NOMO-1 (cell line): Measurements from ENCODE around the gene CEP192.
"Not testable (repeated sequence)": the region's sequence is repeated elsewhere in the genome, so short reads cannot be mapped to it uniquely, and the experiment has no call there.

Experiments
- DNase-seq, 2 experiments: peaks; one replicate each; lab custom pipeline; 2025; ENCODE audit not compliant: unreplicated experiment in 2 of 2; lab: John Stamatoyannopoulos, UW

Gene CEP192

DNA sequence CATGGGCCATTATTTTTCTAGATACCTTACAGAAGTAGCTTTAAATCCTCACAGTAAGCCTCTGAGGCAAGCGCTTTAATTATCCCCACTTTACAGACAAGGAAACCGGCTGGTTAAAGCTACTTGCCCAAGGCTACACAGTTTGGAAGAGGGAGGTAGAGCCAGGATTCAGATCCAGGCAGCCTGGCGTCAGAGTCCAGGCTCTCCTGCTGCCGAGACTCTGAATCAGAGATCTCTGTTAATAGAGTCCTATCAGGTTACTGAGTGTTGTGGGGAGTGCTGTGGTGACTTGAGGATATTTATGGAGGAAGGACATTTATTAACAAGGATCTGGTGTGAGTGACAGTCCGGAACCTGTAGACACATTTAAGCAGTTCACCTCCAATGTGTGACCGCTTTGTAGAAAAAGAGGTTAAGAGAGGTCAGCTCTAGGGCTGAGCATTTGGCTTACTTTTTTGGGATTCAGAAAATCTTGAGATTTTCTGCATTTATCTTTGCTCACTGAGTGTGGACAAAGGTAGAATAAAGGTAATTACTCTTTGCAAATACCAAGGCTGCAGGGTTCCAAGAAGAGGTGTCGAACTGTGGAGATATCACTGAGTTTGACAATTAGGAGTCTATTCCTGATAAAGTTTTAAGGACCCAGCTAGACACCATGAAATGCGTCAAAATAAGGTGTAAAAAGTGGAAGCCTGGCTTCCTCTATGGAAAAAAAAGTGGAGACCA lies 1.6 kb upstream of the CEP192 start:
- no peak for DNase-seq

DNA sequence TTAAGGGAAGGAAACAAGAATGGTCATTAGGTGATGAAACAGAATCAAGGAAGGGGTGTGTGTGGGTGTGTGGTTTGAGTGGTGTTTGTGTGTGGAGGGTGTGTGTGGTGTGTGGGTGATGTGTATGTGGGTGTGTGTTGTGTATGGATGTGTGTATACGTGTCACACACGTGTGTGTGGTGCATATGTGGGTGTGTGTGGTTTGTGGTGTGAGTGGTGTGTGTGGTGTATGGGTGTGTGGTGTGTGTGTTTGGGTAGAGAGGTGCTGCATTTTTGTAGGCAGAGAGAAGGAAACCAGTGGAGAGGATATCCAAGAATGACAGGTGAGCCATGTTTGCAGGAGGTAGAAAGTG lies 1.1 kb upstream of the CEP192 start:
- peak; percentile 9 to 10 for DNase-seq

GRCh38 chr18:12990641-12990966 lies 558 bp upstream of the CEP192 start:
- peak in 1 of 2 experiments; percentile 49 for DNase-seq

GRCh38 chr18:12991821-12992179 lies 638 bp downstream of the CEP192 start:
- peak in 1 of 2 experiments; percentile 39 for DNase-seq

DNA sequence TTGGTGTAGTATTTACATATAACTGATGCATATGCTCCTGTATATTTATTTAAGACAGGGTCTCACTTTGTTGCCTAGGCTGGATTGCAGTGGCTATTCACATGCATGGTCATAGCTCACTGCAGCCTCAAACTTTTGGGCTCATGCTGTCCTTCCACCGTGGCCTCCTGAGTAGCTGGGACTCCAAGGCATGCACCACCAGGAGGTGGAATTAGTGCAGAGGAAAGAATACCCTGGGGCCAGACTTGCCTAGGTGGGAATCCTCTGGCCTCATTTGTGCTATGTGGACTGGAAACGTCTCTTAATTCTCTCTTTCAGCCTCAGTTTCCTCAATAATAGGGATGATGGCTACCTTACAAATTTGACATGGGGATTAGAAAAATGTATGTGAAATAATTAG lies 2.3 kb downstream of the CEP192 start:
- no peak for DNase-seq

GRCh38 chr18:12995424-12995823 lies 4.3 kb downstream of the CEP192 start:
- DNase-seq: no peak

- no peak for DNase-seq
Measured at GRCh38 chr18:12995952-12996477, 4.9 kb downstream of the CEP192 start.

DNA sequence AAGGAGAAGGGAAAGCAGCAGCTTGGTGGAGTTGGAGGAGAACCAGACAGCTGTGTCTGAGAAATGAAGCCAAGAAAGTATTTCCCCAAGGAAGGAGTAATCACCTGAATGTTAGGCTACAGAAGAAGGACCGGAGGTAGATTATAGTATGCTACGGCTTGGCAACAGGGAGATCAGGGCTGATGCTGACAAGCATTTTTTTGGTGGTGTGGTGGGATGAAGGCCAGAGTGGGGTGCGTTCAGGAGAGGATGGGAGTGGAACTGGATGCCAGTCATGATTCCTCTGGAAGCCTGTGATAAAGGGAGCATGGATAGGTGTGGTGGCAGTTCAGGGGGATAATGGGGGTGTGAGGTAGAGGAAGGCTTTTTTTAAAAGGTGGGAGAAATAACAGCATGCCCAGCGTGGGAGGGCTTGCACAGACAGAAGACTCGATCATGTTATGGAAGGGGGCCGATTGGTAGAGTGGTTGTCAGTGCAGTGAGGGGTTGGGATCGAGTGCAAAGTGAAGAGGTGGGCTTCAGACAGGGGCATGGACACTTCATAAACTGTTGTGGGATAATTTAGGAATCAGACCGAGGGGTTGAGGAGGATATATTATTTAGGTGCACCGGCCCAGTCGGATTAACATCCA lies 5.6 kb downstream of the CEP192 start:
- DNase-seq: no peak

- not testable (repeated sequence) for DNase-seq
Measured at GRCh38 chr18:12997330-12997729, 6.2 kb downstream of the CEP192 start.

DNA sequence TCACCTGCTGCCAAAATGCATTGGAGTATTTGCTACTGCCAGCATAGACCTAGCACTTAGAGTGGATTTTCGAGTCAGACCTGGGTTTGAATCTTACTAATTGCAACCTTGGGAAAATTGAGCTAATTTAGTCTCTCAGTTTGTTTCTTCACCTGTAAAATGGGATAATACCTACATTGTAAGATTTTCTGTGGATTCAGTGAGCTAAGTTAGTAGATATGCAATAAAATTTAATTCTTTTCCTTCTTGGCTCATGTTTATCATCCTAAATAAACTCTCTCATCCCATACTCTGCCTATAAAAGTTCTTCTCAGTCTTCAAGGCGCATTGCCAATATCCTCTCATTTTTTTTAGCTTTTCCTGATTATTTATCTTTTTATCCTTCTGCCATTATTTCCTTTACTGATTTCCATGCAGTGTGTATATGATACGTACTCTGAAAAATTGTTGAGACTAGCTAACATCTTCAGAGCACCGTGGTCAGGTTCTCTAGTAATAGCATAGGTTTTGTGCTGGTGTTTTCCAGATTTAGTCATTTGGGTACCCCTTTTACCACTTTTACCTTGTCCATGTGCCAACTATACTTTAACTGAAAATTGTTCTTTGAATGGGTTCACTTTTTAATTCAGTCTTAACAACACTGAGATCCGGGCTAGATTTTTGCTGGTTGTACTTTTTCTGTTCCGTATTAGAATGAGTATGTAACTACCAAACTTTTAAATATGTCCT lies 7.3 kb downstream of the CEP192 start:
- DNase-seq: no peak

DNA sequence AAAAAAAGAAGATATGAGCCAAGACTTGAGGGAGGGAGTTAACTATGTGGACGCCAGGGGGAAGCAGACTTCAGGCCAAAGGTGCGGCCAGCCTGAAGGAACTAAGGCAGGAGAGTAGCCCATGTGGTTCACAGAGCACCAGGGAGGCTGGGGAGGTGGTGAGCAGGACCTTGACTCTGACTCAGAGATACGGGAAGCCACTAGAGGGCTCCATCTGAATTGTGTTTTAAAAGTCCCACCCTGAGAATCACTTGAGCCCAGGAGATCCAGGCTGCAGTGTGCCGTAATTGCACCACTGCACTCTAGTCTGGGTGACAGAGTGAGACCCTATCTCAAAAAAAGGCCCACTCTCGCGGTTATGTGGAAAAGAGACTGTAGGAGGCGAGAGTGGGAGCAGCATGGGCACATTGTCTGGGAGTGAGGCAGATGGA lies 12.3 kb downstream of the CEP192 start:
- peak in 1 of 2 experiments; percentile 5 for DNase-seq

GRCh38 chr18:13004396-13004795 lies 13.2 kb downstream of the CEP192 start:
- DNase-seq: no peak

GRCh38 chr18:13005289-13005688 lies 14.1 kb downstream of the CEP192 start:
- no peak for DNase-seq

DNA sequence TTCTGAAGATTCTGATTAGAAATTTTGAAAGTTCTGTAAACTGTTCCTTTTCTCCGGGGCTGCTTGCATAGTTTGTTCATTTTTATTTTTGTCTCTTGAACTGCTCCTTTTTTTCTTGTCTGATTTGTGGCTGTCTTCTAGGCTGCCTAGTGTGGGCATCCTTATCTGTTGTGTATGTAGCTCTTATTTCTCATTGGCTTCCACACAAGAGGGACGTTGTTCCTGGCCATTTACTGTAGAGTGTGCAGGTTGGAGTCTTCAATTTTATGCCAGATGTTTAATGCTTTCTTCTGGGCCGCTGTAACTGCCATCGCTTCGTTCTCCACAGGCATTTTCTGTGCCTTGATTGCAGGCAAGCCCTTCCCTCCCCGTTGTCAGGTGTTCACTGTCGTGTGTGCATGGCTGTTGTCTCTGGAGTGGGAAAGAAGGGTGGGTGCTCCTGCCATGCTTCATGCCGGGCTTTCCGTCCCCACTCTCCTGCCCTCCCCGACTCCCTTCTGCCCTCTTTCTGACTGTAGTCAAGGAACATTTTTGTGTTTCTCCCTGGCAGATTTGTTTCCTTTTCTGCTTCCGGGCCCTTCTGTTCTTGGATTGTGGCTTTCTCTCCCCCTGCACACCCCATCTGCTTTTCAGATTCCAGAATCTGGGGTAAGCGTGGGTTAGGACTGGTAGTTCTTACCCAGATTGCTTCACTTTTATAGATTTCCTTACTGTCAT lies 15.5 kb downstream of the CEP192 start:
- DNase-seq: no peak

DNA sequence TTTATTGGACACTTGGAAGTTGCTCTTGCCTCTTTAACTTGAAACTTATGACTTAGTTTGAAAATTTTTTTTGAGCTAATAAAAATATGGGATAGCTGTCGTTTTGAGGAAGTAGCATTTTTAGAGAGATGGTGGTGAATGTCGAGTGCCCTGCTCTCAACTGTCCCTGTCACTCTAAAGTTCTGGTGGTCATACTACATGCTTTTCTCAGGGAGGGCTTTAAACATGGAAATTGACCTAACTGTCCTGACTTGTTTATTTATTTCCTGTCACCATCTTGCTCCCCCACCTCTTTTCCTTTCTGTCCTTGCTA lies 16.0 kb downstream of the CEP192 start:
- peak in 1 of 2 experiments; percentile 8 for DNase-seq

DNA sequence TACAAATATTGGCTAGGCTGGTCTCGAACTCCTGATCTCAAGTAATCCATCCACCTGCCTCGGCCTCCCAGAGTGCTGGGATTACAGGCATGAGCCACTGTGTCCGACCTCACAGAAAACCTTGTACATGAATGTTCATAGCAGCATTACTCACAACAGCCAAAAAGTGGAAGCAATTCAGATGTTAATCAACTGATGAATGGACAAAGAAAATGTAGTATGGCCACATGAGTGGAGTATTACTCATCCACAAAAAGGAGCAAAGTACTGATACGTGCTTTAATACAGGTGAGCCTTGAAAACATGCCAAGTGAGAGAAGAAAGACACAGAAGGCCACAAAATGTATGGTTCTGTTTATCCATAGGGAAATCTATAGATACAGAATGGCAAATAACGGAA lies 20.6 kb downstream of the CEP192 start:
- no peak for DNase-seq

- DNase-seq: no peak
Measured at GRCh38 chr18:13014232-13014631, 23.1 kb downstream of the CEP192 start.

DNA sequence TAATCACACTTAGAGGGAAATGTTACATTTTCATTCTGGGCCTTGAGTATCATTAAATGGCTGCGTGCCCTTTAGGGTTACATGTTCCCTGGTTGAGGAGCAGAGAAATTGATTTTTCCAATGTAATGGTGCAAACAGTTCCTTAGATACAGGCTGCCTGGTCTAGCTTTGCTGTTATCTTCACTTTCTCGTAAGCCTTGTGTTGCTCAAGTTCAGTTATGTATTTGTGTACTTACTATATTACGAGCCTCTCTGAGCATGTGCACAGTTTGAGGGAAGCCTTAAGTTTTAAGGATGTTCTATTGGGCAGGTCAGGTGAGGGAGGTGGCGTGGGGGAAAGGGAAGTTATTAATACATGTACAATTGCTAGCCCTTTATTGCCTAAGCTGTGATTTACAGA lies 23.7 kb downstream of the CEP192 start:
- no peak for DNase-seq

GRCh38 chr18:13017247-13017875 lies 26.2 kb downstream of the CEP192 start:
- no peak for DNase-seq

DNA sequence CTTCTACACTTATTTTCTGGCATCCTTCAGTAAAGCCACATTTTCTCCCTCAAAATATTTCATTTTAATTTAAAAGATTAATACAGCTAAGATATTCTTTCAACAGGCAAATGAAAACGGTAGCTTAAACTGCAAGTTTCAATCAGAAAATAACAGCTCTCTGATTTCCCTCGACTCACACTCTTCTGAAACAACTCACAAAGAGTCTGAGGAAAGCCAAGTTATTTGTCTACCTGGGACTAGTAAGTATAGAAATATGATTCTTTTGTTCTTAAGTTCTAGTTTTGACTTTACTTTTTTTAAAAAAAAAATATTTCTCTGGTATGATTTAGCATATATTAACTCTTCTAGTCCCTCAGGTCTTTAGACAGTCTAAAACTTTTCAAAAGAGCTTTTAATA lies 27.2 kb downstream of the CEP192 start:
- no peak for DNase-seq

GRCh38 chr18:13019301-13019700 lies 28.1 kb downstream of the CEP192 start:
- DNase-seq: no peak
